ENCODE results near the gene MAK.

GRCh38 chr6:10837622-10837994 lies 731 bp downstream of the MAK start:
- TF ChIP-seq POLR2A (IDR thresholded peaks at IDR 0.05) (no peak), CTCF (IDR thresholded peaks at IDR 0.05) (no peak)

Measured in testis (tissue), 2 donors.